Measurements from ENCODE around the gene SLITRK2. TPM values are rescaled to one million over a fixed set of nuclear protein-coding genes. Genes with fewer than 3 reads are reported as not detected.

SLITRK2 gene
- total and polyA plus RNA-seq, 10 donors, result 0.73 to 12.1 (median 4.9) TPM

- Histone ChIP-seq H3K9me3 (peaks cover 0 to 13% (median 0%) of the 10 kb centered on the region in 8 donors), H3K4me1 (no peaks in the 10 kb centered on the region), H3K4me3 (no peak overlapping the region), H3K27me3 (replicated peaks in 1 of 7) (no peaks in the 10 kb centered on the region), H3K27ac (no peak overlapping the region), H3K36me3 (no peaks in the 10 kb centered on the region)
- no peak for DNase-seq
- WGBS, 5 donors, result 35 to 62% (median 49%) methylated on average over 2 of the region's 2 CpGs
- TF ChIP-seq POLR2A (IDR thresholded peaks at IDR 0.05) (no peak), POLR2AphosphoS5 (IDR thresholded peaks at IDR 0.05) (no peak), CTCF (IDR thresholded peaks at IDR 0.05 in 8 of 11, conservative IDR thresholded peaks at IDR 0.05 in 3 of 11) (no peak)
- intact Hi-C loops (cut with DNase I; ENCODE audit: low total_unique reads), result no loop called here
Measured at GRCh38 chrX:145803508-145803907, 14.1 kb upstream of the SLITRK2 start.

GRCh38 chrX:145813081-145813480 lies 4.5 kb upstream of the SLITRK2 start:
- 61 to 93% (median 73%) methylated on average over 1 of the region's 1 CpG for WGBS, 5 donors
- peaks cover 0 to 13% (median 4%) of the 10 kb centered on the region in 7 donors for H3K27me3 ChIP-seq (replicated peaks in 1 of 7)
- TF ChIP-seq CTCF (IDR thresholded peaks at IDR 0.05 in 8 of 11, conservative IDR thresholded peaks at IDR 0.05 in 3 of 11), result no peak
- TF ChIP-seq POLR2AphosphoS5 (IDR thresholded peaks at IDR 0.05), result no peak
- no peak for TF ChIP-seq POLR2A (IDR thresholded peaks at IDR 0.05)
- no peaks in the 10 kb centered on the region for H3K9me3 ChIP-seq
- H3K36me3 ChIP-seq, result no peaks in the 10 kb centered on the region
- H3K27ac ChIP-seq, result no peak overlapping the region
- H3K4me3 ChIP-seq, result no peak overlapping the region
- no peak for DNase-seq
- no peaks in the 10 kb centered on the region for H3K4me1 ChIP-seq
- intact Hi-C loops (cut with DNase I; ENCODE audit: low total_unique reads), result no loop called here

- DNase-seq, result no peak
- H3K9me3 ChIP-seq, result no peaks in the 10 kb centered on the region
- H3K36me3 ChIP-seq, result no peaks in the 10 kb centered on the region
- H3K27ac ChIP-seq, result peak overlapping the region in 5 of 8 donors; percentile 21 to 81 (median 48)
- H3K27me3 ChIP-seq (replicated peaks in 1 of 7), result peaks cover 0 to 47% (median 16%) of the 10 kb centered on the region in 7 donors
- H3K4me3 ChIP-seq, result peak overlapping the region in 2 of 8 donors; percentile 10 to 59
- 14 to 30% (median 16%) methylated on average over 20 of the region's 20 CpGs for WGBS, 5 donors
- TF ChIP-seq POLR2A (IDR thresholded peaks at IDR 0.05), result no peak
- no peak for TF ChIP-seq POLR2AphosphoS5 (IDR thresholded peaks at IDR 0.05)
- TF ChIP-seq CTCF (IDR thresholded peaks at IDR 0.05 in 8 of 11, conservative IDR thresholded peaks at IDR 0.05 in 3 of 11), result no peak
- no peaks in the 10 kb centered on the region for H3K4me1 ChIP-seq
- intact Hi-C loops (cut with DNase I; ENCODE audit: low total_unique reads), result no loop called here
Measured at GRCh38 chrX:145816601-145817315, 871 bp upstream of the SLITRK2 start.
